ENCODE data around the gene VTI1A.

Gene VTI1A

GRCh38 chr10:112644265-112644645 is 197.2 kb downstream of the VTI1A start:
- no peak for DNase-seq

- no peak for DNase-seq
Observed at GRCh38 chr10:112649006-112649821, 202.2 kb downstream of the VTI1A start.

GRCh38 chr10:112649822-112650152 is 202.8 kb downstream of the VTI1A start:
- DNase-seq: no peak

GRCh38 chr10:112650588-112651030 is 203.6 kb downstream of the VTI1A start:
- no peak for DNase-seq

- DNase-seq: no peak
Observed at GRCh38 chr10:112653215-112653614, 206.2 kb downstream of the VTI1A start.

GRCh38 chr10:112653851-112654250 is 206.8 kb downstream of the VTI1A start:
- no peak for DNase-seq

GRCh38 chr10:112654794-112655193 is 207.8 kb downstream of the VTI1A start:
- DNase-seq: no peak

- DNase-seq: no peak
Observed at GRCh38 chr10:112655722-112656121, 208.7 kb downstream of the VTI1A start.

GRCh38 chr10:112658465-112658864 is 211.4 kb downstream of the VTI1A start:
- no peak for DNase-seq

- DNase-seq: no peak
Observed at GRCh38 chr10:112658900-112659638, 212.1 kb downstream of the VTI1A start.

GRCh38 chr10:112663234-112664125 is 216.5 kb downstream of the VTI1A start:
- peak in 1 of 2 donors; percentile 1 for DNase-seq

- DNase-seq: no peak
Observed at GRCh38 chr10:112666094-112666493, 219.1 kb downstream of the VTI1A start.

- no peak for DNase-seq
Observed at GRCh38 chr10:112669989-112670388, 223.0 kb downstream of the VTI1A start.

- no peak for DNase-seq
Observed at GRCh38 chr10:112671743-112672142, 224.7 kb downstream of the VTI1A start.

GRCh38 chr10:112672706-112673105 is 225.7 kb downstream of the VTI1A start:
- no peak for DNase-seq

- DNase-seq: no peak
Observed at GRCh38 chr10:112675560-112676083, 228.6 kb downstream of the VTI1A start.

GRCh38 chr10:112677689-112678088 is 230.7 kb downstream of the VTI1A start:
- DNase-seq: no peak

- no peak for DNase-seq
Observed at GRCh38 chr10:112678581-112678980, 231.6 kb downstream of the VTI1A start.

- no peak for DNase-seq
Observed at GRCh38 chr10:112678987-112679386, 232.0 kb downstream of the VTI1A start.

- no peak for DNase-seq
Observed at GRCh38 chr10:112679392-112679791, 232.4 kb downstream of the VTI1A start.

GRCh38 chr10:112680586-112680985 is 233.6 kb downstream of the VTI1A start:
- DNase-seq: no peak

- DNase-seq: no peak
Observed at GRCh38 chr10:112687647-112688046, 240.6 kb downstream of the VTI1A start.

All from CD4-positive, alpha-beta T cell treated with Interleukin-4 for 1 hour (primary cell).